Fibroblast of the aortic adventitia (primary cell): ENCODE results near the gene FCN3. TPM values are rescaled to one million over a fixed set of nuclear protein-coding genes. Genes with fewer than 3 reads are reported as not detected.
"Not testable (repeated sequence)": the region's sequence is repeated elsewhere in the genome, so short reads cannot be mapped to it uniquely, and the experiment has no call there.

Source experiments
- DNase-seq: peaks from one replicate; pipeline ENCODE4 v3.0.0-alpha.2; 2010; ENCODE audit warnings: low read depth
- H3K4me3 ChIP-seq: 2 replicates; pipeline ENCODE4 v1.5.1; 2011; ENCODE audit warnings: low read depth, mild to moderate bottlenecking, control low read depth, low read length, moderate library complexity
- CTCF ChIP-seq: IDR thresholded peaks from 2 replicates; pipeline ENCODE4 v1.5.1; 2011; ENCODE audit warnings: mild to moderate bottlenecking, low read length, control low read depth, inconsistent platforms; ENCODE audit not compliant: insufficient read depth
- total RNA-seq: library from RNA; depleted of rRNA; stranded (reverse); fragments of >200 nt; gene quantifications from 2 replicates; pipeline ENCODE4 v1.2.3, GENCODE V29; 2012; ENCODE audit warnings: low replicate concordance

The FCN3 gene
- total RNA-seq, 1 donor: not detected

- TF ChIP-seq CTCF: no peak
- no peak overlapping the region for H3K4me3 ChIP-seq
- no peak for DNase-seq
Observed at GRCh38 chr1:27394282-27394658, 19.6 kb upstream of the FCN3 start.

GRCh38 chr1:27393641-27394281, 19.1 kb upstream of the FCN3 start:
- DNase-seq: no peak
- H3K4me3 ChIP-seq: no peak overlapping the region
- TF ChIP-seq CTCF: no peak

GRCh38 chr1:27392778-27393635, 18.4 kb upstream of the FCN3 start:
- no peak for DNase-seq
- peak overlapping the region; percentile 71 for H3K4me3 ChIP-seq
- peak; percentile 20 for TF ChIP-seq CTCF

GRCh38 chr1:27392096-27392777, 17.6 kb upstream of the FCN3 start, which contains the start of gene GPR3:
Gene GPR3, plus strand, starts transcription at chr1:27392622. Its CDS starts 1,177 bp downstream, at chr1:27393799.
- peak; percentile 50 for TF ChIP-seq CTCF
- peak within 1 kb of the TSS; percentile 71 for H3K4me3 ChIP-seq
- DNase-seq: peak; percentile 83

DNA sequence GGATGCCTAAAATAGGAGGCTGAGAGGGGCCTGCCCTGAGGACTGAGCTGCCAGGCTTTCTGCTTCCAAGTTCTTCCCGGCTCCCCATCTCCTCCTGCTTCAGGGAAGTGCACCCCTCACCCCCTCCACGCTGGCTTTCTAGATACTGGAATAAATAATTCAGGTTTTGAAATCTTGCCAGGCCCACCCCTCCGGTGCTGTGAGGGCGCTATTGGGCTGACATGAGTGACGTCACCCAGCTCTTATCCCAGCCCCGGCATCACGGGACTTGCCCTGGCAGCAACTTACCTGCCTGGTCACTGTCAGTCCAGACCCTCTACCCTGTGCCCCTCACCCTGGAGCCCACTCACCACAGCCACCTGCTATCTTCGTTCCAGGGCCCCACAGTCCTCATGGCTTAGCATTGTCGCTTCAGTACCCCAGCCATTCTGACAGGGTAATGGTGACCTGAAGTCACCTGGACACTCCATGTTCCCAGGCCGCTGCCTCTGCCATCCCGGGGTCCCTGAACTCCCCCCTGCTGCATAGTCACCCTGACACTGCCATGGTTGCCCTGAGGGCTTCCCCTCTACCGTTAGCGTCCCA, 17.0 kb upstream of the FCN3 start:
- H3K4me3 ChIP-seq: peak overlapping the region; percentile 71
- peak; percentile 64 for DNase-seq
- no peak for TF ChIP-seq CTCF

GRCh38 chr1:27388337-27389005, 13.8 kb upstream of the FCN3 start:
- TF ChIP-seq CTCF: peak; percentile 93
- H3K4me3 ChIP-seq: no peak overlapping the region
- DNase-seq: peak; percentile 50

GRCh38 chr1:27384797-27385196, 10.2 kb upstream of the FCN3 start:
- DNase-seq, H3K4me3 ChIP-seq: not testable (repeated sequence)
